Activated naive CD4-positive, alpha-beta T cell treated with anti-CD3 and anti-CD28 coated beads, Interleukin-2, amount 10 ng/mL, durations not matched to agents 5 hours and 36 hours (primary cell): ENCODE measurements around the gene APOBEC3G. TPM values are rescaled to one million over a fixed set of nuclear protein-coding genes. Genes with fewer than 3 reads are reported as not detected.

Source experiments
- total RNA-seq, 2 experiments: library from RNA; stranded (reverse); gene quantifications; one replicate each; pipeline ENCODE4 v1.2.3, GENCODE V29; 2021

The APOBEC3G gene
- total RNA-seq: 10 to 100 TPM; 71.0 to 73.3 TPM

GRCh38 chr22:39077026-39077840 is at the start of gene APOBEC3G:
Gene APOBEC3G, plus strand, starts transcription at chr22:39077275. Its CDS starts 87 bp downstream, at chr22:39077362.

GRCh38 chr22:39040538-39041296 is 36.4 kb upstream of the APOBEC3G start, which contains the start of gene APOBEC3F:
Gene APOBEC3F, plus strand, starts transcription at chr22:39040864. Its CDS starts 97 bp downstream, at chr22:39040961.

GRCh38 chr22:39097098-39098020 is 20.3 kb downstream of the APOBEC3G start, which contains the start of gene APOBEC3H:
Gene APOBEC3H, plus strand, starts transcription at chr22:39097244. Its CDS starts 3,035 bp downstream, at chr22:39100279.

Other genes starting within 250 kb of the APOBEC3G start
- gene NPTXR, start 233.2 kb upstream of the APOBEC3G start, total RNA-seq: 1 to 10 TPM; 1.4 to 1.6 TPM
- gene CBX6, start 205.1 kb upstream of the APOBEC3G start, total RNA-seq: 10 to 100 TPM; 55.7 to 57.8 TPM
- gene APOBEC3A, start 119.7 kb upstream of the APOBEC3G start, total RNA-seq: not detected
- gene APOBEC3B, start 94.9 kb upstream of the APOBEC3G start, total RNA-seq: 10 to 100 TPM; 10.1 to 12.1 TPM
- gene APOBEC3C, start 63.0 kb upstream of the APOBEC3G start, total RNA-seq: 100 to 1,000 TPM in 1 of 2 experiments, 10 to 100 TPM in 1; 99.8 to 104 TPM
- 10 to 100 TPM; 37.9 to 39.2 TPM for gene APOBEC3D, start 56.1 kb upstream of the APOBEC3G start, total RNA-seq
- 10 to 100 TPM; 23.8 to 26.5 TPM for gene APOBEC3F, start 36.4 kb upstream of the APOBEC3G start, total RNA-seq
- gene APOBEC3H, start 20.0 kb downstream of the APOBEC3G start, total RNA-seq: 10 to 100 TPM; 42.5 to 45.7 TPM
- 10 to 100 TPM; 18.0 to 18.3 TPM for gene CBX7, start 75.4 kb downstream of the APOBEC3G start, total RNA-seq
- 1 to 10 TPM; 1.4 to 2.4 TPM for gene PDGFB, start 167.7 kb downstream of the APOBEC3G start, total RNA-seq
- gene RPL3, start 242.3 kb downstream of the APOBEC3G start, total RNA-seq: 1,000 to 10,000 TPM; 2,543 to 2,590 TPM